Transverse colon (tissue), 4 donors: ENCODE measurements around the gene HOXB2.

Experiments used
- EP300 ChIP-seq: sonication (generic); formaldehyde crosslinking; IDR thresholded peaks from one replicate; pipeline ENCODE4 v1.6.1; 2017; ENCODE audit warnings: antibody characterized with exemption, low read depth
- POLR2A ChIP-seq: fragments of 450-650 bp; IDR thresholded peaks from one replicate; pipeline ENCODE4 v1.6.1; 2016; ENCODE audit warnings: antibody characterized with exemption, mild to moderate bottlenecking, moderate library complexity
- POLR2AphosphoS5 ChIP-seq, 3 donors: sonication (generic); formaldehyde crosslinking; IDR thresholded peaks; one replicate each; pipeline ENCODE4 v1.6.1; 2016; ENCODE audit warnings: antibody characterized with exemption in 3 of 3
- TF ChIP-seq, protein P1 (sequence below), 5 experiments: fragments of 200-600 bp in 3 of 5; fragments of 450-650 bp in 2 of 5; sonication (generic) in 3 of 5; IDR thresholded peaks; 1 replicate in 2 of 5; 2 replicates in 3 of 5; pipeline ENCODE4 v1.5.1; 2016 to 2017; ENCODE audit warnings: antibody characterized with exemption in 5 of 5, inconsistent platforms in 3 of 5, mild to moderate bottlenecking in 2 of 5, moderate library complexity in 1 of 5

DNA sequence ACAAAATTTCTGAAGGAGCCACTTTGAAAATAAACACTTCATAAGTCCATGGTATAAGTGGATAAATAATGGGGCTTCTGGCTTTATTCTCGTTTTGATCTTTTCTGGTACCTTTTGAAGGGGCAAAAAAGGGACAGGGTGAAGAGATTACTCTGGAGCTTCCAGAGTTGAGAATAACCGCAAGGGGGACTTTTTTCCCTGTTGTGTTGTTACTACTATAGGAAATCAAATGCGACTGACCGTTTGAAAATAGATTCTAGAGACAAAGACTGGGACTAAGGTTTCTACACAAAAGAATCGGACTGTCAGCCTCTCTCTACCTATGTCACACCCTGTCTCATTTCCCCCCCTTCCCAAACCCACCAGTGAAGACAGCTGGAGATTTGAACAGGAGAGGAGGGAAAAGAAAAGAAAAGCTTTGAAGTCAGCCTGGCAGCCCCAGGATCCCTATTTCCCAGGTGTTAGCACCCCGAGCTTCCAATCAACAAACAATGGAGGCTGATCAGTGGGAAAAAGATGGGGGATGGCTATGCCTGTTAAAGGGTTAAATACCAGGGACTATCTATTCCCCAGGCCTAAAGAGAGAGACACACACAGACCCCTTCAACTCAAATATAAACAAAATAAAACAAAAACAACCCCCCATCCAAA lies 24.9 kb upstream of the HOXB2 start:
- TF ChIP-seq, protein P1, sequence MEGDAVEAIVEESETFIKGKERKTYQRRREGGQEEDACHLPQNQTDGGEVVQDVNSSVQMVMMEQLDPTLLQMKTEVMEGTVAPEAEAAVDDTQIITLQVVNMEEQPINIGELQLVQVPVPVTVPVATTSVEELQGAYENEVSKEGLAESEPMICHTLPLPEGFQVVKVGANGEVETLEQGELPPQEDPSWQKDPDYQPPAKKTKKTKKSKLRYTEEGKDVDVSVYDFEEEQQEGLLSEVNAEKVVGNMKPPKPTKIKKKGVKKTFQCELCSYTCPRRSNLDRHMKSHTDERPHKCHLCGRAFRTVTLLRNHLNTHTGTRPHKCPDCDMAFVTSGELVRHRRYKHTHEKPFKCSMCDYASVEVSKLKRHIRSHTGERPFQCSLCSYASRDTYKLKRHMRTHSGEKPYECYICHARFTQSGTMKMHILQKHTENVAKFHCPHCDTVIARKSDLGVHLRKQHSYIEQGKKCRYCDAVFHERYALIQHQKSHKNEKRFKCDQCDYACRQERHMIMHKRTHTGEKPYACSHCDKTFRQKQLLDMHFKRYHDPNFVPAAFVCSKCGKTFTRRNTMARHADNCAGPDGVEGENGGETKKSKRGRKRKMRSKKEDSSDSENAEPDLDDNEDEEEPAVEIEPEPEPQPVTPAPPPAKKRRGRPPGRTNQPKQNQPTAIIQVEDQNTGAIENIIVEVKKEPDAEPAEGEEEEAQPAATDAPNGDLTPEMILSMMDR (IDR thresholded peaks at IDR 0.05) = peak in 1 of 5 experiments; percentile 20
- TF ChIP-seq POLR2A (no peak), POLR2AphosphoS5 (IDR thresholded peaks at IDR 0.05) (no peak), EP300 (no peak)
